HepG2 (cell line): ENCODE measurements around the gene OR5K3. TPM values are rescaled to one million over a fixed set of nuclear protein-coding genes. Genes with fewer than 3 reads are reported as not detected.

ENCODE experiments used
- ATAC-seq: fragments of 200-7000 bp; cut with Tn5 transposase; 3 replicates; pipeline ENCODE4 v1.9.1; 2020; ENCODE audit warnings: mild to moderate bottlenecking, moderate library complexity
- BruUV-seq: library from RNA; stranded (reverse); fragments of 400-500 nt; replicated peaks from 2 replicates; lab custom pipeline; 2021; lab: Mats Ljungman, UMichigan
- CTCF ChIA-PET: fragments of 300-600 bp; formaldehyde crosslinking; extraction: SDS; loops from one replicate; lab custom pipeline; 2021; ENCODE audit warnings: low total read pairs, inconsistent platforms, low intra/inter-chr PET ratio; lab: Yijun Ruan, JAX
- POLR2A ChIA-PET: fragments of 350-600 bp; sonication (Branson Sonifier 250); formaldehyde crosslinking; loops from one replicate; lab custom pipeline; 2020; ENCODE audit warnings: antibody characterized with exemption, inconsistent platforms; lab: Yijun Ruan, JAX
- DNase-seq: peaks from one replicate; pipeline ENCODE4 v3.0.0-alpha.2; 2015; ENCODE audit warnings: low spot score
- FAIRE-seq: peaks from 3 replicates; lab custom pipeline; 2011; peaks lifted over from hg19 to GRCh38; lab: Jason Lieb, UNC
- H2AFZ ChIP-seq: one replicate; pipeline ENCODE4 v1.6.1; 2011; ENCODE audit warnings: low read length, inconsistent platforms
- H3K27ac ChIP-seq: fragments of 300-600 bp; 3 replicates; pipeline ENCODE4 v1.8.0; 2011; ENCODE audit warnings: mixed run types, mild to moderate bottlenecking, mixed read lengths, low read length, inconsistent platforms; ENCODE audit not compliant: insufficient read depth; ENCODE audit errors: extremely low read length
- H3K27me3 ChIP-seq, 2 experiments: fragments of 200-600 bp in 1 of 2; 2 replicates in 1 of 2; 3 replicates in 1 of 2; pipeline versions ENCODE4 v1.6.0 to v1.8.0; 2011; ENCODE audit warnings: low read length in 2 of 2, mild to moderate bottlenecking in 2 of 2, moderate library complexity in 2 of 2, inconsistent platforms in 1 of 2; ENCODE audit not compliant: insufficient read depth in 2 of 2, control insufficient read depth in 1 of 2
- H3K36me3 ChIP-seq, 2 experiments: fragments of 200-600 bp in 1 of 2; replicated peaks in 1 of 2; 2 replicates in 1 of 2; 3 replicates in 1 of 2; pipeline versions ENCODE4 v1.5.1 to v1.8.0; 2011; ENCODE audit warnings: low read length in 2 of 2, inconsistent platforms in 1 of 2; ENCODE audit not compliant: insufficient read depth in 2 of 2, control insufficient read depth in 1 of 2
- H3K4me1 ChIP-seq: 2 replicates; pipeline ENCODE4 v1.5.1; 2012; ENCODE audit warnings: low read length, inconsistent platforms; ENCODE audit not compliant: insufficient read depth
- H3K4me2 ChIP-seq: 2 replicates; pipeline ENCODE4 v1.6.0; 2011; ENCODE audit warnings: low read depth, low read length, inconsistent platforms
- H3K4me3 ChIP-seq, 3 experiments: fragments of 200-600 bp in 1 of 3; sonication (generic), shearing (Covaris generic) in 1 of 3; replicated peaks in 1 of 3; 2 replicates each; pipeline ENCODE4 v1.5.1; 2011 to 2016; ENCODE audit warnings: low read length in 3 of 3, inconsistent platforms in 2 of 3, low read depth in 2 of 3, mild to moderate bottlenecking in 2 of 3, control low read depth in 1 of 3, mixed read lengths in 1 of 3; ENCODE audit not compliant: insufficient read depth in 1 of 3
- H3K79me2 ChIP-seq: one replicate; pipeline ENCODE4 v1.6.1; 2011; ENCODE audit warnings: low read length, inconsistent platforms; ENCODE audit not compliant: insufficient read depth
- H3K9ac ChIP-seq: 2 replicates; pipeline ENCODE4 v1.6.0; 2011; ENCODE audit warnings: mild to moderate bottlenecking, low read depth, low read length, inconsistent platforms; ENCODE audit not compliant: insufficient read depth
- H3K9me3 ChIP-seq: 2 replicates; pipeline ENCODE4 v1.5.1; 2012; ENCODE audit warnings: mild to moderate bottlenecking, low read length
- H4K20me1 ChIP-seq: 2 replicates; pipeline ENCODE4 v1.6.0; 2011; ENCODE audit warnings: inconsistent platforms, mild to moderate bottlenecking, low read length, moderate library complexity; ENCODE audit not compliant: insufficient read depth
- ASH2L ChIP-seq: fragments of 300-600, 200-600 bp; sonication (generic); IDR thresholded peaks from 2 replicates; pipeline ENCODE4 v1.7.0; 2017; ENCODE audit warnings: low read depth, mild to moderate bottlenecking, moderate library complexity, mixed read lengths, low read length; ENCODE audit not compliant: insufficient read length
- HNRNPLL ChIP-seq: fragments of 200-400 bp; formaldehyde crosslinking; IDR thresholded peaks from 2 replicates; pipeline ENCODE4 v1.6.1; 2017; ENCODE audit warnings: mild to moderate bottlenecking, low read depth, low read length; ENCODE audit not compliant: poor library complexity, severe bottlenecking
- MEIS2 ChIP-seq: sonication (generic); formaldehyde crosslinking; IDR thresholded peaks from 2 replicates; pipeline ENCODE4 v1.9.0; 2021; ENCODE audit warnings: mild to moderate bottlenecking, missing genetic modification reagents
- MTA1 ChIP-seq: sonication (generic); formaldehyde crosslinking; IDR thresholded peaks from 2 replicates; pipeline ENCODE4 v1.4.0; 2020; ENCODE audit warnings: missing genetic modification reagents, mild to moderate bottlenecking, borderline replicate concordance
- MXD4 ChIP-seq: IDR thresholded peaks from 2 replicates; pipeline ENCODE4 v1.6.1; 2016; ENCODE audit warnings: mild to moderate bottlenecking, missing biosample characterization, missing genetic modification reagents
- NFE2L1 ChIP-seq: sonication (generic); formaldehyde crosslinking; IDR thresholded peaks from 2 replicates; pipeline ENCODE4 v1.4.0; 2020; ENCODE audit warnings: missing genetic modification reagents, mild to moderate bottlenecking, borderline replicate concordance
- SP4 ChIP-seq: sonication (generic); formaldehyde crosslinking; IDR thresholded peaks from 2 replicates; pipeline ENCODE4 v1.8.1; 2023; ENCODE audit warnings: mild to moderate bottlenecking, missing genetic modification reagents
- STAT6 ChIP-seq: sonication (generic); formaldehyde crosslinking; IDR thresholded peaks from 2 replicates; pipeline ENCODE4 v1.4.0; 2020; ENCODE audit warnings: missing genetic modification reagents, mild to moderate bottlenecking, borderline replicate concordance
- U2AF1 ChIP-seq: fragments of 200-400 bp; formaldehyde crosslinking; optimal IDR thresholded peaks from 2 replicates; pipeline ENCODE3; 2017; ENCODE audit warnings: mild to moderate bottlenecking, low read depth, low read length
- ZFP90 ChIP-seq: sonication (generic); formaldehyde crosslinking; IDR thresholded peaks from 2 replicates; pipeline ENCODE4 v1.8.0; 2022; ENCODE audit warnings: missing genetic modification reagents, mild to moderate bottlenecking, inconsistent platforms, borderline replicate concordance
- ZKSCAN8 ChIP-seq: IDR thresholded peaks from 2 replicates; pipeline ENCODE4 v1.6.1; 2016; ENCODE audit warnings: borderline replicate concordance, missing genetic modification reagents, missing compliant biosample characterization
- ZNF18 ChIP-seq: sonication (generic); formaldehyde crosslinking; IDR thresholded peaks from 2 replicates; pipeline ENCODE4 v1.8.0; 2022; ENCODE audit warnings: mild to moderate bottlenecking, missing genetic modification reagents; ENCODE audit not compliant: insufficient replicate concordance
- ZNF276 ChIP-seq: sonication (generic); formaldehyde crosslinking; IDR thresholded peaks from 2 replicates; pipeline ENCODE4 v1.4.0; 2020; ENCODE audit warnings: mild to moderate bottlenecking, low read depth, missing genetic modification reagents
- ZNF326 ChIP-seq: sonication (generic); formaldehyde crosslinking; IDR thresholded peaks from 2 replicates; pipeline ENCODE4 v1.4.0; 2020; ENCODE audit warnings: missing genetic modification reagents, borderline replicate concordance
- ZNF552 ChIP-seq: sonication (generic); formaldehyde crosslinking; IDR thresholded peaks from 2 replicates; pipeline ENCODE4 v1.9.0; 2022; ENCODE audit warnings: missing genetic modification reagents, mild to moderate bottlenecking, borderline replicate concordance
- WGBS: methylation state at CpG from one replicate; pipeline ENCODE4 v1.1.6; 2017; ENCODE audit warnings: low lambda C conversion rate; 5-methylcytosine and 5-hydroxymethylcytosine counted together
- in situ Hi-C: cut with HindIII; loops from 2 replicates; pipeline ENCODE4 v1.10.0; 2017; ENCODE audit warnings: low pct_unique_long_range_greater_than_20kb; ENCODE audit not compliant: extremely low pct_ligation_motif_present
- intact Hi-C: fragments of 100-400 bp; cut with micrococcal nuclease; formaldehyde crosslinking; loops from one replicate; pipeline ENCODE4 v1.10.0; 2022; ENCODE audit not compliant: unreplicated experiment
- polyA plus RNA-seq, 8 experiments: library from polyadenylated mRNA; depleted of rRNA in 3 of 8; stranded (reverse) in 7 of 8; unstranded in 1 of 8; fragments of >200 nt; fragmentation: Illumina TruSeq in 4 of 8; extraction: Trizol in 4 of 8; gene quantifications; 2 replicates each; pipeline versions ENCODE4 v1.2.1 to v1.2.3, GENCODE V29; 2011 to 2016; ENCODE audit warnings: low read depth in 4 of 8, missing spikeins in 1 of 8, mixed read lengths in 1 of 8; ENCODE audit not compliant: insufficient read depth in 1 of 8
- total RNA-seq, 5 experiments: library from RNA; depleted of rRNA; stranded (reverse); fragments of >200 nt; fragmentation: Illumina TruSeq; extraction: Trizol; gene quantifications; 2 replicates each; pipeline ENCODE4 v1.2.3, GENCODE V29; 2016; ENCODE audit warnings: low read depth in 1 of 5
- TF ChIP-seq, protein P1 (sequence below): sonication (generic); formaldehyde crosslinking; IDR thresholded peaks from 2 replicates; pipeline ENCODE4 v1.4.0; 2020; ENCODE audit warnings: mild to moderate bottlenecking, missing genetic modification reagents

Gene OR5K3
- total and polyA plus RNA-seq, 2 of the 13 experiments (the other 11 are each of a cell fraction or from before 2014, with no cell fraction given), result not detected

DNA sequence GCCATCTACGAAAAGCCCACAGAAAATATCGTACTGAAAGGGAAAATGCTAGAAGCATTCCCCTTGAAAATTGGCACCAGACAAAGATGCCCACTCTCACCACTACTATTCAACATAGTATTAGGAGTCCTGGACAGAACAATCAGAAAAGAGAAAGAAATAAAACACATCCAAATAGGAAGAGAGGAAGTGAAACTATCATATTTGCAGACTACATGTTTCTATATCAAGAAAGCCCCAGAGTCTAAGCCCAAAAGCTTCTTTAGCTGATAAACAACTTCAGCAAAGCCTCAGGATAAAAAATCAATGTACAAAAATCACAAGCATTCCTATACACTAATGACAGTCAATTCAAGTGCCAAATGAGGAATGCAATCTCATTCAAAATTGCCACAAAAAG lies 15.6 kb downstream of the OR5K3 start:
- Histone ChIP-seq H3K27me3 (no peaks in the 10 kb centered on the region), H3K79me2 (no peaks in the 10 kb centered on the region), H3K9me3 (peaks cover 31% of the 10 kb centered on the region), H2AFZ (no peak overlapping the region), H4K20me1 (no peaks in the 10 kb centered on the region), H3K9ac (no peak overlapping the region), H3K4me3 (no peak overlapping the region)
- intact Hi-C loops, result no loop called here
- in situ Hi-C loops, result no loop called here
- DNase-seq (no peak), ATAC-seq (no peak)
- TF ChIP-seq STAT6 (CRISPR knock-in tag) (no peak), ZNF18 (CRISPR knock-in tag) (no peak), NFE2L1 (CRISPR knock-in tag) (no peak), SP4 (CRISPR knock-in tag) (no peak), ZKSCAN8 (no peak), MXD4 (CRISPR knock-in tag) (no peak), ASH2L (no peak), U2AF1 (no peak), ZNF552 (no peak), MEIS2 (CRISPR knock-in tag) (no peak), ZNF276 (CRISPR knock-in tag) (no peak), MTA1 (no peak), ZNF326 (CRISPR knock-in tag) (no peak), ZFP90 (CRISPR knock-in tag) (no peak), HNRNPLL (no peak)
- TF ChIP-seq, protein P1, sequence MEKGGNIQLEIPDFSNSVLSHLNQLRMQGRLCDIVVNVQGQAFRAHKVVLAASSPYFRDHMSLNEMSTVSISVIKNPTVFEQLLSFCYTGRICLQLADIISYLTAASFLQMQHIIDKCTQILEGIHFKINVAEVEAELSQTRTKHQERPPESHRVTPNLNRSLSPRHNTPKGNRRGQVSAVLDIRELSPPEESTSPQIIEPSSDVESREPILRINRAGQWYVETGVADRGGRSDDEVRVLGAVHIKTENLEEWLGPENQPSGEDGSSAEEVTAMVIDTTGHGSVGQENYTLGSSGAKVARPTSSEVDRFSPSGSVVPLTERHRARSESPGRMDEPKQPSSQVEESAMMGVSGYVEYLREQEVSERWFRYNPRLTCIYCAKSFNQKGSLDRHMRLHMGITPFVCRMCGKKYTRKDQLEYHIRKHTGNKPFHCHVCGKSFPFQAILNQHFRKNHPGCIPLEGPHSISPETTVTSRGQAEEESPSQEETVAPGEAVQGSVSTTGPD (CRISPR knock-in tag), result no peak
- TF ChIP-seq, all 625 proteins: peak for 0
- no peak overlapping the region for H3K27ac ChIP-seq
- ChIA-PET POLR2A (no interaction called here), CTCF (no interaction called here)
- H3K36me3 ChIP-seq, result no peaks in the 10 kb centered on the region
- no peak overlapping the region for H3K4me2 ChIP-seq
- 14% methylated on average over 2 of the region's 2 CpGs for WGBS
- no peaks in the 10 kb centered on the region for H3K4me1 ChIP-seq
- no TSS peak for BruUV-seq
- no peak for FAIRE-seq
